IPS DF 19.7 (cell line): ENCODE results near the gene GDE1.

Experiments used
- DNase-seq: peaks from one replicate; pipeline ENCODE4 v3.0.0-alpha.2; 2013; ENCODE audit warnings: low read depth, low spot score

Gene GDE1

GRCh38 chr16:19523559-19524355 lies 1.9 kb upstream of the GDE1 start, which contains the start of gene CCP110:
Gene CCP110, plus strand, starts transcription at chr16:19523942. Its CDS starts 3,940 bp downstream, at chr16:19527882.
- DNase-seq: peak; percentile 80

- DNase-seq: no peak
Observed at GRCh38 chr16:19523184-19523558, 1.3 kb upstream of the GDE1 start.

- no peak for DNase-seq
Observed at GRCh38 chr16:19522760-19523159, 862 bp upstream of the GDE1 start.

DNA sequence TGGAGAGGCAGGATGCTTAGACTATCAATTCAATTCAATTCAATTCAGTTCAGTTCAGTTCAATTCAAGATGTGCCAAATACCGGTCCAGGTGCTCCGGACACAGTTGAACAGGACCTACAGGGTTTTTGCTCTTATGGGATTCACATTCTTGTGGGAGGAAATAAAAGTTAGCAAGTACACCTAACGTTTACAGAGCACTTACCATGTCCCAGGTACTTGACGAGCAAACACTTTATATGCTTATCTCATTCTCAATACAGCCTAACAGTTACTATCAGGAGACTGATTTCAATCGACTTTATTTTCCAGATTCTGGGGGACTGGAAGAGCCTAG lies 467 bp upstream of the GDE1 start:
- DNase-seq: no peak

DNA sequence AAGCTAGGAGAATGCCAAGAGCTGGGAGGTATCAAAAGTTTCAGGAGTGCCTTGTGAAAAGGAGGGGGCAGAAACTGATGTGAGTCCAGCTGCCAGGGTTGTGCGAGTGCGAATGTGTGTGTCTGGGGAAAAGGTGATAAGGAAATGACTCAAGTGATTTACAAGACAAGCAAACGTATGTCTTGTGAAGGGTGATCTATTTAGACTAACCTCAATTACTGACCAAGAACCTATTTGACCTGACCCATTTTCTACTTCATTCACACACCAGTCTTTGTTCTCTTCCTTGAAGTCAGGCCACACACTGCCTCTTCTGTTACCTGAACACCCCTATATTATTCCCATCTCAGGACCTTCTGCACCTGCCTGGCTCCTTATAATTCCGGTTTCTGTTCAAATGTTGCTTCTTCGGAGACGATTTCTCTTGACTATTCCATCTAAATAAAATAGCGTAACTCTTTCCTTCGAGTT lies 1.0 kb downstream of the GDE1 start:
- no peak for DNase-seq

DNA sequence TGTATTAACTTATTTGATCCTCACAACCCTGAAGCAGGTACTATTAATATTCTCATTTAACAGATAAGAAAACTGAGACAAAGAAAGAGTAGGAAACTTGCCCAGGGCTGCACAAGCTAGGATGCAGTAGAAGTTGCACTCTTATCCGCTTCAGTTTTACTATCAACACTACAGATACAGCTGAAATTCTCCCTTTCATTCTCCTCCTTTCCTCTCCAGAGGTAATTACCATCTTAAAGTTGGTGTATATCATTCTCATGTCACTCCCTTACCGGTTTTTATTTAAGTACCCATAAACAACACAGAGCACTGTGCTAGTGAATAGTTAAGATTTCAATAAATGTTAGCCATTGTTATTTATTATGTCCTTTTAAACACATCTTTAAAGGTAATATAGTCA lies 3.5 kb downstream of the GDE1 start:
- no peak for DNase-seq

DNA sequence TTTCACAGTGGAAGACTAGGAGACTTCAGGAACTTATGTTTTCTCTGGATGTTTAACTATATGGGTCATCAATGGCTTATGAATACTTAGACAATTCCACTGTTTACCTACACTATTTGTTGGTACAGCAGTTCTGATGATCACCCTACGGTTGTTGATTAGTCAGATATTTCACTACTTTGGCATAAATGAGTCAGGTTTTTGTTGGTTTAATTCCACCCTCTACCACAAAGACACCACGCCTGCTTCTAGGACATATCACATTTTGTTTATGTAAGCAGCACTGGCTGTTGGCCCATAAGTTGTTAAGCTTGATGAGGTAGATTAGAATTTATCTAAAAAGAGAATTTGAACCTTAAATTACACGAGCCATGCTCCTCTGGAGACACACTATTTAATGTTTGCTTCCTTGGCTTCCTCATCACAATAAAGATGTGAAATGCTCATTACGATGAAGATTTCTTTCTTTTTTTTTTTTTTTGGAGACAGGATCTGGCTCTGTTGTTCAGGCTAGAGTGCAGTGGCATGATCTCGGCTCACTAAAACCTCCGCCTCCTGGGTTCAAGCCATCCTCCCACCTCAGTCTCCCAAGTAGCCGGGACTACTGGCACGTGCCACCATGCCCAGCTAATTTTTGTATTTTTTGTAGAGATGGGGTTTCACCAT lies 4.3 kb downstream of the GDE1 start:
- DNase-seq: no peak

- DNase-seq: no peak
Observed at GRCh38 chr16:19515757-19516156, 6.1 kb downstream of the GDE1 start.

DNA sequence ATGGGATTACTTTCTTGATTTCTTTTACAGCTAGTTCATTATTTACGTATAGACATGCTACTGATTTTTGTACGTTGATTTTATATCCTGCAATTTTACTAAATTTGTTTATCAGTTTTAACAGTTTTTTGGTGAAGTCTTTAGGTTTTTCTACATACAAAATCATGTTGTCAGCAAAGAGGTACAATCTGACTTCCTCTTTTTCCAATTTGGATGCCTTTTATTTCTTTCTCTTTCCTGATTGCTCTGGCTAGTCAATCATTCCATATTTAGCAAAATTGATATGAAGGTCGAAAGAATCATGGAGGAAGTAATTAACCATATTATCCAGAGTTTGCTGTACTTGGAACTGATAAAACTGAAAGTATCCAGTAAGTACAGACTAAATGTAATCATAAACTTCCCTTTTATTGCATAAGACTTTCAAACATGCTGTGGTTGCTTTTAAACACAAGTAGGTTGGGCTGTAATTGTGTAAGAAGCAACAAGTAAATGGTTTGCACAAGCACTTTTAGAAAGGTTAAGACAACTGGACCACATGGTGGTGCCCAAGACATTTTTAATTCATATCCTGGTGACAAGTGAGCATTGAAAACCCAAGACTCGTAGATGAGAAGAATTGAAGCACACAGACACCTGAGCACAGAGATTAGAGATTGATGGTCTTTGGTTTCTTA lies 8.4 kb downstream of the GDE1 start:
- DNase-seq: no peak

DNA sequence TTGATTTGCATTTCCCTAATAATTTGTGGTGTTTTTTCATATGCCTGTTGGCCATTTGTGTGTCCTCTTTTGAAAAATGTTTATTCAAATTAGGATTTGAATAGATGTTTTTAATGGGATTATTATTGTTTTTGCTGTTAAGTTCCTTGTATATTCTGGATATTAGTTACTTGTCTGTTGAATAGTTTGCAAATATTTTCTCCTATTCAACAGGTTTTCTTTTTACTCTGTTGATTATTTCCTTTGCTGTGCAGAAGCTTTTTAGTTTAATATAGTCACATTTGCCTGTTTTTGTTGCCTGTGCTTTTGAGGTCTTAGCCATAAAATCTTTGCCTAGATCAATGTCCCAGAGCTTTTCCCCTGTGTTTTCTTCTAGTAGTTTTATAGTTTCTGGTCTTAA lies 9.6 kb downstream of the GDE1 start:
- DNase-seq: no peak

DNA sequence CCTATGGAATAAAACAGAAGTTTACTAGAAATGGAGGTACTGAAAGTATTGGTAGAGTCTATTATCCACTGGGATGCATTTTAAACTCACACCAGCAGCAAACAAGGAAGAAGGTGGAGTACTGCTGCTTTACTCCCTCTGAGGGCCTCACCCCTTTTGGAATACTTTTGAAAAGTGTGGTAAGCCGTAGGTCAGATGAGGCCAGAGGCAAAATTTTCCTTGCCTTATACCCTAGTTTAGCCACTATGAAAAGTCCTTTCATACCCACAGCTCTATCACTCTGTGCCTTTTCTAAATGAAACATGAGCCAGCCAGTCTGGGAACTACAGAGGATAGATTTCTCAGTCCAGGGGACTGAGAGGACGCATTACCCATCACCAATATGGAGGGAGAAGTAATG lies 14.0 kb downstream of the GDE1 start:
- no peak for DNase-seq

GRCh38 chr16:19506965-19507364 lies 14.9 kb downstream of the GDE1 start:
- DNase-seq: no peak

DNA sequence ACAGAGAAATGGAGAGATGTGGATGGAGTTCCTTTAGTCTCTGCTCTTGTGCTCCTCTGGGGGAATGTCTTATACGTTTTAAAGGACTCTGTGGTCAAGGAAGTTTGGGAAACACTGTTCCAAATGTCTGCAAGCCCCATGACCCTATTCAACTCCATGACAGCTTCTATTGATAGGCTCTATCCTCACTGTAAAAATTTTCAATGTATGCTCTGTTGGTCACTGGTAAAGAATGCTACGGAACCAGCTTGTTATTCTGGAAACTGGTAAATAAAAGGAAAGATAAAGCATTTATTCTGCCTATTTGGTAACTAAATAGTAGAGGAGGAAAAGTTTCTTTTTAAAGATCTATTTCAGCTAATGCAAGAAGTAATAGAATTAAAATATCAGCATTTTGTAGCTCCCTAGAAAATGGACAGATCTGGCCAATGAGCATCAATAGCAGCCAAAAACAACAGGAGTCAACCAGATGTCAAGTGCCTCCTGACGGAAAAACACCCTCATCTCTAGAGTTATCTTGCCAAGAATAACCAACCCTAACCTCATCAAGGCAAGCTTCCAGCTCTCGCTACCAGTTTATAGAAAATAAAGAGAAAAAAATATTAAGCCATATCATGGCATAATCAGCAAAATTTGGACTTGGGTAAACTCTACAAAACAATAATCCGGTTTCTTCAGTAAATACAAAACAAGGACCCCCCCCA lies 16.1 kb downstream of the GDE1 start:
- DNase-seq: no peak

- DNase-seq: no peak
Observed at GRCh38 chr16:19503461-19504075, 18.3 kb downstream of the GDE1 start.

DNA sequence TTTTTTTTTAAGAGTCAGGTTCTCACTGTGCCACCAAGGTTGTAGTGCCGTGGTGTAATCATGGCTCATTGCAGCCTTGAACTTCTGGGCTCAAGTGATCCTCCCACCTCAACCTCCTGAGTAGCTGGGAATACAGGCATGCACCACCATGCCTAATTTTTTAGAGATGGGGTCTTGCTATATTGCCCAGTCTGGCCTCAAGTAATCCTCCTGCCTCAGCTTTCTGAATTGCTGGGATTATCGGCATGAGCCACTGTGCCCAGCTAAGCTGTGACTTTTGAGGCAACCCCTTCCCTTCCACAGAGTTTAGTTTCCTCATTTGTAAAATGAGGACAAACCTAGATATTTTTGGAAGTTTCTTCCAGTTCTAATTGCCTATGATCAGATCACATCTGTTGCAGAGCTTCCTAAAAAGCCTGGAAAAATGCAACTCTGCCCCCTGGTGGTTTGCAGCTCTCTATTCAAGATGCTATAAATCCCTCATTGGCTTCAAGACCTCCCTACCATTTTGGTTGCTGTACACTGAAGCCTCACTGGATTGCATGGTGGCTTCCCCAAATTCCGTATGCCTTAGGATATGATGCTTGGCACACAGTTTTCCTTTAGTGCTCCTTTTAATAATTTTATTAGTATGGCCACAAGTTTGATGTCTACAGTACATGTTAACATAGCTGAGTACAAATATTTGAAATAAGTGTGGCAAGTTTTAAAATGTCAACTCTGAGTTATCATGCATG lies 19.3 kb downstream of the GDE1 start:
- DNase-seq: no peak

GRCh38 chr16:19499481-19499880 lies 22.4 kb downstream of the GDE1 start:
- DNase-seq: no peak

DNA sequence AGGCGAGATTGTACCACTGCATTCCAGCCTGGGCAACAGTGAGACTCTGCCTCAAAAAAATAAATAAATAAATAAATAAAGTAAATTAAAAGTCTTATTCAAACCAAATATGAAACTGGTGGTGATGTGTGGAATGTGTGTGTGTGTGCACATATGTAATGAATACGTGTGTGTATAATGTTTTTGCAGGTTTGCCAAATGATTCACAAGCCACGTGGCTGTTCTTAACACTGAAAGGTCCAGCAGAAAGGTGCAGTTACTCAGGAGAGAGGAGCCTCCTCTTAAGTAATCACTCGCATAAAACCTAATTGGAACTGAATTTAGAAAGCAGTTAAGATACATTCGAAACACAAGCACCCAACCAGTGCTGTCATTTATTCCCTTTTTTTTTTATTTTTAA lies 22.9 kb downstream of the GDE1 start:
- no peak for DNase-seq

DNA sequence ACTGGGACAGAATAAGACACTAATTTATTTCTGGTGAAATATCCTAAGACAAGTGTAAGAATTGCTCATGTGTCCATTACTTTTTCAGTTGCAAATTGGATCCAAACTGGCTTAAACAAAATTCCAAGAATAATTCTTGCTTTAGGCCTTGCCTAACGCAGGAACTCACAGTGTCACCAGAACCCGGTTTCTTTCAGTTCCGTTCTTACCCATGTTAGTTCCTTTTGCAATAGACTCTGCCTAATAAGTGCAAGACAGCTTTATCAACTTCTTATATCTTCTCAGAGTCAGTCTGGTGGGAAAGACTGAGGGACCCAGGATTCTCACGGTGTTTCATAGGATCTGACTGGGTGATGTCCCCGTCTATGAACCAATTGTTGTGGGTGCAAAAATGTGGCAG lies 24.7 kb downstream of the GDE1 start:
- no peak for DNase-seq

DNA sequence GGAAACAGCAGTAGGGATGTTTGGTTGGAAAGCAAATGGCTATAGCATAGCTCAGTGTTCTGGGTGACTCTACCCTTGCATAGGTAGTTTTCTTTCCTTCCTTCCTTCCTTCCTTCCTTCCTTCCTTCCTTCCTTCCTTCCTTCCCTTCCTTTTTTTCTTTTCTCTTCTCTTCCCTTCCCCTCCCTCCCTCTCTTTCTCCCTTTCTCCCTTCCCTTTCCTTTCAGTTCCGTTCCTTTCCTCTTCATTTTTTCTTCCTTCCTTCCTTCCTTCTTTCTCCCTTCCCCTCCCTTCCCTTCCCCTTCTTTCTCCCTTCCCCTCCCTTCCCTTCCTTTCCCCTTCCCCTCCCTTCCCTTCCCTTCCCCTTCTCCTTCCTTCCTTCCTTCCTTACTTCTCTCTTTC lies 31.3 kb downstream of the GDE1 start:
- no peak for DNase-seq

DNA sequence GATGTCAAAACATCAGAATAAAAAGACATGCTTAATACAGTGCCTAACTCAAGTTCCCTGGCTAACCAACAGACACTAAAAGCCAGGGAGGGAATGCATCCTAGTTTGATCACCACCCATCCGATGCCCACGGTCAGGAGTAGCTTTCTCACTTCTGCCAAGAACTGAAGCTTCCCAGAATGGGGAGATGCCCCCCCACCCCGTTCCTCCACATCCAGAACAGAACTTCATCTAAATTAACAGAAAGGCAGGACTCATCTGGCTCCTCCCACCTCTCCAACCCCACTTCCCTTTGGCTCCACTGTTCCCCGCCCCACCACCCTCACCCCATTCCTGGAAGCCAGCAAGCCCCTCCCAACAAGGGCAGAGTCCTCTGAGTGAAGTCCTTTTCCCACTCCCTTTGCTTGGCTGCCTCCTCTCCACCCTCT lies 33.7 kb downstream of the GDE1 start:
- DNase-seq: peak; percentile 20

DNA sequence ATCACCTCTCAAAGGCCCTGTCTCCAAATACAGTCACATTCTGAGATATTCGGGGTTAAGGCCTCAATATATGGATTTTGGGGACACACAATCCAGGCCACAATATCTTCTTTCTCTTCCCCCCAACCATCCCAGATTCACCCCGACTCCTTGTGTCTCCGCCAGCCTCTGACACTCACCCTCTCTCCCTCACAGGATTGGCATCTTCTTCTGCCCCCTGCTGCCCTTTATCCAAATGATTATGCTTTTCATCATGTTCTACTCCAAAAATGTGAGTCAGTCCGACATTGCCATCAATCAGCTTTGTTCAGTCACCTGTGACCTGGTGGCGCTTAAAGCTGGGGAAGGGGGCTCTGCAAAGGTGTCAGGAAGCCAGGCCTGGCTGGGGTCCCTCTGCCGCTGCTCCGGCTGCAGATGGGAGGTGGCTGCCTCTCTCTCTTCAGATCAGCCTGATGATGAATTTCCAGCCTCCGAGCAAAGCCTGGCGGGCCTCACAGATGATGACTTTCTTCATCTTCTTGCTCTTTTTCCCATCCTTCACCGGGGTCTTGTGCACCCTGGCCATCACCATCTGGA lies 35.1 kb downstream of the GDE1 start:
- DNase-seq: no peak
